ENCODE results near the gene PCNT.

PCNT gene

DNA sequence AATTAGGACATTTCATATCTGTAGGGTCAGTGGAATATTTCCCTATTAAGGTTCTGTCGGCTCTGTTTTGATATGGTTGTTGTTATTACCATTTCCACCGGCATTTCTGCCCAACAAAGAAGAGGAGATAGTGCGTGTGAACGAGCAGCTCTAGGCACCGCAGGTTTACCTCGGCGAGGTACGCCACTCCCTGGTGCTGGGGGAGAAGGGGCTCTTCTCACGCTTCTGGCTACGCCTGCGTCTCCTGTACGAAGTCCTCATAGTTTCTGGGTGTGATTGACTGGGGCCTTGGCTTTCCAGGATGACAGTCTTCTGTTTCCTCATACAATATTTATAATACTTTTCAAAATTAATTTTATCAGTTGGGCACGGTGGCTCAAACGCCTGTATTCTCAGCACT is 80.3 kb downstream of the PCNT start:
- TF ChIP-seq ZFX (IDR thresholded peaks at IDR 0.05; ENCODE audit: borderline replicate concordance) (no peak), CTCF (IDR thresholded peaks at IDR 0.05) (no peak)
- H3K27ac ChIP-seq, result no peak overlapping the region

- no peak overlapping the region for H3K27ac ChIP-seq
- no peak for TF ChIP-seq CTCF (IDR thresholded peaks at IDR 0.05)
- no peak for TF ChIP-seq ZFX (IDR thresholded peaks at IDR 0.05; ENCODE audit: borderline replicate concordance)
Observed at GRCh38 chr21:46406001-46406400, 82.0 kb downstream of the PCNT start.

DNA sequence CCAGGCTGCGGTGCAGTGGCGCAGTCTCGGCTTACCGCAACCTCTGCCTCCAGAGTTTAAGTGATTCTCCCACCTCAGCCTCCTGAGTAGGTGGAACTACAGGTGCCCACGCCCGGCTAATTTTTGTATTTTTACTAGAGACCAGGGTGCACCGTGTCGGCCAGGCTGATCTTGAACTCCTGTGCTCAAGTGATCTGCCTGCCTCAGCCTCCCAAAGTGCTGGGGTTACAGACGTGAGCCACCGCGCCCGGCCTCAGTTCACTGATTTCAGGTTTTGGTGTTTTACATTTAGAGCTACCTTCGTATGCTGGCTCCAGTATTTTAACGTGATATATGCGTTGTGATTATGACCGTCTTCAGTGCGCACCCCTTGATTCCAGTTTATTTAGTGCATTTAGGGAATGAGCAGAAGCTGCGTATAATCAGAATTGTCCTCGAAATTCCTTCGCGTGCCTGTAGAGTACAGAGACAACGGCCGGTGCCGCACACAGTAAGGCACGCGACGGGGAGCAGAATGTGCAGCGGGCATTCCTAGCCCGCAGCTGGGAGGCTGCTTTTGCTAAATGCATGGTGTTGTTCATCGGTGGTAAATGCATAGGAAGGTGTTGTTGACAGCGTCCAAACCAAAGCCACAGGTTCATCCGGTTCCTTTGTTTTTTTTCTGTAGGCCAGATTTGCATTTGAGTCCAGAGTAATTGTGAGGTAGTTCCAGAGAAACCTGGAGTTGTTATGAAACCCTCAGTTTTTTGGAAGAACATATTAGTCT is 85.9 kb downstream of the PCNT start:
- TF ChIP-seq ZFX (IDR thresholded peaks at IDR 0.05; ENCODE audit: borderline replicate concordance) (no peak), CTCF (IDR thresholded peaks at IDR 0.05) (no peak)
- no peak overlapping the region; the same call in 1 of the 2 replicates for H3K27ac ChIP-seq

GRCh38 chr21:46410516-46410915 is 86.6 kb downstream of the PCNT start:
- H3K27ac ChIP-seq, result no peak overlapping the region; the same call in 1 of the 2 replicates
- TF ChIP-seq CTCF (IDR thresholded peaks at IDR 0.05) (no peak), ZFX (IDR thresholded peaks at IDR 0.05; ENCODE audit: borderline replicate concordance) (no peak)

DNA sequence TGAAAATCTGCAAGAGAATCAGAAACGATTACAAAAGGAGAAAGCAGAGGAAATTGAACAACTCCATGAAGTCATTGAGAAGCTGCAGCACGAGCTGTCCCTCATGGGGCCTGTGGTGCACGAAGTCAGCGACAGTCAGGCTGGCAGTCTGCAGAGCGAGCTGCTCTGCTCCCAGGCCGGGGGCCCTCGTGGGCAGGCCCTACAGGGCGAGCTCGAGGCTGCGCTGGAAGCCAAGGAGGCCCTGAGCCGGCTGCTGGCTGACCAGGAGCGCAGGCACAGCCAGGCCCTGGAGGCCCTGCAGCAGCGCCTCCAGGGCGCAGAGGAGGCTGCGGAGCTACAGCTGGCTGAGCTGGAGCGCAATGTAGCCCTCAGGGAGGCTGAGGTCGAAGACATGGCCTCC is 87.3 kb downstream of the PCNT start:
- no peak overlapping the region for H3K27ac ChIP-seq
- TF ChIP-seq ZFX (IDR thresholded peaks at IDR 0.05; ENCODE audit: borderline replicate concordance) (no peak), CTCF (IDR thresholded peaks at IDR 0.05) (no peak)

GRCh38 chr21:46411691-46412090 is 87.7 kb downstream of the PCNT start:
- no peak overlapping the region for H3K27ac ChIP-seq
- TF ChIP-seq ZFX (IDR thresholded peaks at IDR 0.05; ENCODE audit: borderline replicate concordance), result no peak
- no peak for TF ChIP-seq CTCF (IDR thresholded peaks at IDR 0.05)

GRCh38 chr21:46412521-46413364 is 88.8 kb downstream of the PCNT start:
- no peak overlapping the region for H3K27ac ChIP-seq
- no peak for TF ChIP-seq ZFX (IDR thresholded peaks at IDR 0.05; ENCODE audit: borderline replicate concordance)
- no peak for TF ChIP-seq CTCF (IDR thresholded peaks at IDR 0.05)

Data from 22Rv1 (cell line).